SU-DHL-6 (cell line): ENCODE measurements around the gene SMAD1.

Source experiments
- EZH2phosphoT487 ChIP-seq: fragments of 200-600 bp; sonication (generic), shearing (Covaris generic); conservative IDR thresholded peaks from 2 replicates; pipeline ENCODE4 v1.6.1; 2018; ENCODE audit warnings: mild to moderate bottlenecking, antibody characterized with exemption, low read length, moderate library complexity, mixed read lengths
- TF ChIP-seq, protein P1 (sequence below): fragments of 200-600 bp; sonication (generic); IDR thresholded peaks from one replicate; pipeline ENCODE4 v1.5.1; 2017; ENCODE audit warnings: antibody characterized with exemption, mild to moderate bottlenecking, low read length, moderate library complexity; ENCODE audit not compliant: insufficient read depth, poor library complexity, severe bottlenecking

DNA sequence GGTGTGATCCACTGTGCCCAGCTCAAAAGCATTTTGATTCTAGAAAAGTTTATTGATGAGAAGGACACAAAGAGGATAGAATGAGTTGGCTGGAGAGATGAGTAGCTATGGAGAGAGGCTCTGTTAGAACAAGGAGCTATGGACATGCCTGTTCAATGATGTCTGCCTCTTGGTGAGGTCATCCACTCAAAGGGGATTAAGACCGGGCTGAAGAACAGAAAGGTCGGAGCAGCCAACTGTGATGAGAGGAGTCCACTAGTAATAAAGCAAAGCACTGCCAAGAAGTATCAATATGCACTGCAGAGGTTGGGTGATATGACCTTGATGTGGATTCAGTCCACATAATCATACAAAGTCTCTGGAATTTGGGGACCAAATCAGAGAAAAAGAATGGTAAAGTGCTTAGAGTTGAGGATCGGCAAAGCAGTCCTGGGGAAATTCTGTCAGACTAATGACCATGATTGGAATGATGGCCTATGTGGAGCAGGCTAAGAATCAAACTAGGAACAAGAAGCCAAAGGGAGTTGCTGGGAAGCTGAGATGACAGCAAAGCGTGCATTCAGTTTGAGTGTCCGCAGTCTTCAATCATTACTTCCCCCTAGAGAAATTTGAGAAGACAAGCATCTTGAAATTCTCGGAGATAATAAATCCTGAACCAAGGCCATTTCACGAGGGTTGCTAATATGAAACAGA lies 81.8 kb downstream of the SMAD1 start:
- TF ChIP-seq, protein P1, sequence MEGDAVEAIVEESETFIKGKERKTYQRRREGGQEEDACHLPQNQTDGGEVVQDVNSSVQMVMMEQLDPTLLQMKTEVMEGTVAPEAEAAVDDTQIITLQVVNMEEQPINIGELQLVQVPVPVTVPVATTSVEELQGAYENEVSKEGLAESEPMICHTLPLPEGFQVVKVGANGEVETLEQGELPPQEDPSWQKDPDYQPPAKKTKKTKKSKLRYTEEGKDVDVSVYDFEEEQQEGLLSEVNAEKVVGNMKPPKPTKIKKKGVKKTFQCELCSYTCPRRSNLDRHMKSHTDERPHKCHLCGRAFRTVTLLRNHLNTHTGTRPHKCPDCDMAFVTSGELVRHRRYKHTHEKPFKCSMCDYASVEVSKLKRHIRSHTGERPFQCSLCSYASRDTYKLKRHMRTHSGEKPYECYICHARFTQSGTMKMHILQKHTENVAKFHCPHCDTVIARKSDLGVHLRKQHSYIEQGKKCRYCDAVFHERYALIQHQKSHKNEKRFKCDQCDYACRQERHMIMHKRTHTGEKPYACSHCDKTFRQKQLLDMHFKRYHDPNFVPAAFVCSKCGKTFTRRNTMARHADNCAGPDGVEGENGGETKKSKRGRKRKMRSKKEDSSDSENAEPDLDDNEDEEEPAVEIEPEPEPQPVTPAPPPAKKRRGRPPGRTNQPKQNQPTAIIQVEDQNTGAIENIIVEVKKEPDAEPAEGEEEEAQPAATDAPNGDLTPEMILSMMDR: no peak
- no peak for TF ChIP-seq EZH2phosphoT487
